Transverse colon (tissue), 4 donors: ENCODE measurements around the gene EPS8L3.

Experiments
- EP300 ChIP-seq: sonication (generic); formaldehyde crosslinking; IDR thresholded peaks from one replicate; pipeline ENCODE4 v1.6.1; 2017; ENCODE audit warnings: antibody characterized with exemption, low read depth
- POLR2A ChIP-seq: fragments of 450-650 bp; IDR thresholded peaks from one replicate; pipeline ENCODE4 v1.6.1; 2016; ENCODE audit warnings: antibody characterized with exemption, mild to moderate bottlenecking, moderate library complexity
- POLR2AphosphoS5 ChIP-seq, 3 donors: sonication (generic); formaldehyde crosslinking; IDR thresholded peaks; one replicate each; pipeline ENCODE4 v1.6.1; 2016; ENCODE audit warnings: antibody characterized with exemption in 3 of 3
- TF ChIP-seq, protein P1 (sequence below), 5 experiments: fragments of 200-600 bp in 3 of 5; fragments of 450-650 bp in 2 of 5; sonication (generic) in 3 of 5; IDR thresholded peaks; 1 replicate in 2 of 5; 2 replicates in 3 of 5; pipeline ENCODE4 v1.5.1; 2016 to 2017; ENCODE audit warnings: antibody characterized with exemption in 5 of 5, inconsistent platforms in 3 of 5, mild to moderate bottlenecking in 2 of 5, moderate library complexity in 1 of 5

DNA sequence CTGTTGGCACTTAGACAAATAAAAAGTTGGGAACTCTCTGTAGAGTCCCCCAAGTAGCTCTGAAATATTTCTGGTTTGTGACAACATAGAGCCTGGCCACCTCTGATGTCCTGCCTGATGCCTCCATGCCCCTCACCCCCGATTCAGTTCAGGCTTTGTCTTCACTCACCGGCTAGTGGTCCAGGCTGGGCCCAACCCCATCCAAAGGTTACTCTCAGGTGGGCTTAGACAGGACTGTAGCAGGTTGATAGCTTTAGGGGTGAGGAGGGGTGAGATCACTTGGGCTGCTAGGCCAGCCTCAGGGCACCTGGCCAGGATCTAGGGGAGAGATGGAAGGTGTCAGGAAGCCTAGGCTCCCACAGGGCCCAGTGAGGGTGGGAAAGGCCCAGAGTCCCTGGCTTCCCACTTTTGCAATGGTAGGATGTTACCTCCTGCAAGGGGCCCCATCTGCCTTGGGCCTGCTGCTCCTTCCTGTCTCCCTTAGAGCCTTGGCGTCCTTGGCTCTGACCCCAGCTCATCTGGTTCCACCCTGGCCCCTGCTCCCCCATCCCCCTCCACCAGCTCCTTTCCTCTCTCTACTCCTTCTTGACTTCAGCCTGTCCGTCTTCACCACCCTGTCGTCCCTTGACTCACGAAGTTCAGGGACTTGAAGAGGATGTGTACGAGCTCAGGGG, 6.7 kb downstream of the EPS8L3 start:
- TF ChIP-seq, protein P1, sequence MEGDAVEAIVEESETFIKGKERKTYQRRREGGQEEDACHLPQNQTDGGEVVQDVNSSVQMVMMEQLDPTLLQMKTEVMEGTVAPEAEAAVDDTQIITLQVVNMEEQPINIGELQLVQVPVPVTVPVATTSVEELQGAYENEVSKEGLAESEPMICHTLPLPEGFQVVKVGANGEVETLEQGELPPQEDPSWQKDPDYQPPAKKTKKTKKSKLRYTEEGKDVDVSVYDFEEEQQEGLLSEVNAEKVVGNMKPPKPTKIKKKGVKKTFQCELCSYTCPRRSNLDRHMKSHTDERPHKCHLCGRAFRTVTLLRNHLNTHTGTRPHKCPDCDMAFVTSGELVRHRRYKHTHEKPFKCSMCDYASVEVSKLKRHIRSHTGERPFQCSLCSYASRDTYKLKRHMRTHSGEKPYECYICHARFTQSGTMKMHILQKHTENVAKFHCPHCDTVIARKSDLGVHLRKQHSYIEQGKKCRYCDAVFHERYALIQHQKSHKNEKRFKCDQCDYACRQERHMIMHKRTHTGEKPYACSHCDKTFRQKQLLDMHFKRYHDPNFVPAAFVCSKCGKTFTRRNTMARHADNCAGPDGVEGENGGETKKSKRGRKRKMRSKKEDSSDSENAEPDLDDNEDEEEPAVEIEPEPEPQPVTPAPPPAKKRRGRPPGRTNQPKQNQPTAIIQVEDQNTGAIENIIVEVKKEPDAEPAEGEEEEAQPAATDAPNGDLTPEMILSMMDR (IDR thresholded peaks at IDR 0.05): no peak
- TF ChIP-seq EP300: no peak
- TF ChIP-seq POLR2A: no peak
- no peak for TF ChIP-seq POLR2AphosphoS5 (IDR thresholded peaks at IDR 0.05)
